Measurements from ENCODE around the gene CAST. TPM values are rescaled to one million over a fixed set of nuclear protein-coding genes. Genes with fewer than 3 reads are reported as not detected.

CAST gene
- total RNA-seq, 4 donors from 2014 or later = 381 to 577 (median 400) TPM

DNA sequence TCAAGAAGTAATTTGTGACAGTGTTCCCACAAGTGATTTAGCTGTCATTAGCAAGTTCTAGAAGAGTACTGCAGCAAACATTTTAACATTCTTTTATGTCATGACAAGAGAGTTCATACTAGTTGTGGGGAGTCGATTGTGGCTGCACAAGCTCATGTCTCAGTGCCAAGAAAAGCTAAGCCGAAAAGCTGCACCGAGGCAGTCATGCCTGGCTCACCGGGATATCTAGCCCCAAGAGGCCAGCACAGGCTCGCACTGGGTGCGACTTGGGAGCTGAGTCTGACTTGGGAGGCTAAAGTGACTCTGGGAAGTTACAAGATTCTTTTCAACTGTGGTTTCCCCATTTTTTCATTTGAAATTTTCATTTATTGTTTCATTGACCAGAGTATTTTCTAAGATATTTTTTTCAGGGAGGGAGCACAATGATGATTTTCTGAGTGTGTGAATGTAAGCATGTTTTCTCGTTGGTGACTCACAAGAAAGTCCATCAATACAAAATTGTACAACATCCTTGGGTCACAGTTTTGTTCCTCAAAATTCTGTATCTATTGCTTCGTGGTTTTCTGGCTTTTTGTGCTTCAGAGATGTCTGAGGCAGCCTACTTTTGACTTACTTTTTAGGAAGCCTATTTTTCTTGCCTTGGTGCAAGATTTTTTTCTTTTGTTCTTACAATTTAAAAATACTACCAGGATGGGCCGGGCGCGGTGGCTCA lies 18.7 kb downstream of the CAST start:
- TF ChIP-seq EP300 (IDR thresholded peaks at IDR 0.05) = no peak
- no peak for TF ChIP-seq CTCF (IDR thresholded peaks at IDR 0.05)
- TF ChIP-seq POLR2AphosphoS5 (IDR thresholded peaks at IDR 0.05) = no peak
- no peak for TF ChIP-seq POLR2A (IDR thresholded peaks at IDR 0.05)
- DNase-seq (ENCODE audit: low spot score in 2 of 2) = no peak
- Histone ChIP-seq H3K4me1 (peaks cover 12% of the 10 kb centered on the region), H3K27ac (no peak overlapping the region), H3K9me3 (no peaks in the 10 kb centered on the region), H3K4me3 (no peak overlapping the region), H3K36me3 (peaks cover 22% of the 10 kb centered on the region), H3K27me3 (no peaks in the 10 kb centered on the region)
- 63% methylated on average over 11 of the region's 11 CpGs for WGBS

DNA sequence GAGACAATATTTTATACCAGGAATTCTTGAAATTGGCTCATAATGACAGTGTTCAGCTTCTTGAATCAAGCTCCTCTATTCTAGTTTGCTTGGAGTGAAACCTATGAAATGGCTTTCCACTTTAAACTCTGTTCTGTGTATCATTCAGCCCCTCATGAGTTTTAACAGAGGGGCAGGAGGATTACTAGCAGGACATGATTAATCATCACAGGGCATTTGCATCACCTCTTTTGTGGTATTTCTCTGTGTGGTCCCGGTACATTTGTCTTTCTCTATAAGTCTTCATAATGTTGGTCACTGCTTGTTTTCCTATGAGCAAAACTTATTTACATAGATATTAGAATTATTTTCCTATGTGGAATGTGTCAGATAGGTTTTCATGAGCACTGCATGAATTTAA lies 21.2 kb downstream of the CAST start:
- no peak overlapping the region for H3K27ac ChIP-seq
- no peak overlapping the region for H3K4me3 ChIP-seq
- H3K36me3 ChIP-seq = peaks cover 15% of the 10 kb centered on the region
- H3K4me1 ChIP-seq = peaks cover 15% of the 10 kb centered on the region
- TF ChIP-seq POLR2A (IDR thresholded peaks at IDR 0.05) (no peak), CTCF (IDR thresholded peaks at IDR 0.05) (no peak), EP300 (IDR thresholded peaks at IDR 0.05) (no peak), POLR2AphosphoS5 (IDR thresholded peaks at IDR 0.05) (no peak)
- H3K9me3 ChIP-seq = no peaks in the 10 kb centered on the region
- 84% methylated on average over 1 of the region's 1 CpG for whole genome bisulfite sequencing
- no peak for DNase-seq (ENCODE audit: low spot score in 2 of 2)
- no peaks in the 10 kb centered on the region for H3K27me3 ChIP-seq

GRCh38 chr5:96683810-96684209 lies 21.6 kb downstream of the CAST start:
- H3K27ac ChIP-seq = no peak overlapping the region
- peaks cover 15% of the 10 kb centered on the region for H3K4me1 ChIP-seq
- H3K4me3 ChIP-seq = no peak overlapping the region
- TF ChIP-seq CTCF (IDR thresholded peaks at IDR 0.05) (no peak), POLR2AphosphoS5 (IDR thresholded peaks at IDR 0.05) (no peak), EP300 (IDR thresholded peaks at IDR 0.05) (no peak), POLR2A (IDR thresholded peaks at IDR 0.05) (no peak)
- no peak for DNase-seq (ENCODE audit: low spot score in 2 of 2)
- no peaks in the 10 kb centered on the region for H3K27me3 ChIP-seq
- no peaks in the 10 kb centered on the region for H3K9me3 ChIP-seq
- peaks cover 10% of the 10 kb centered on the region for H3K36me3 ChIP-seq

DNA sequence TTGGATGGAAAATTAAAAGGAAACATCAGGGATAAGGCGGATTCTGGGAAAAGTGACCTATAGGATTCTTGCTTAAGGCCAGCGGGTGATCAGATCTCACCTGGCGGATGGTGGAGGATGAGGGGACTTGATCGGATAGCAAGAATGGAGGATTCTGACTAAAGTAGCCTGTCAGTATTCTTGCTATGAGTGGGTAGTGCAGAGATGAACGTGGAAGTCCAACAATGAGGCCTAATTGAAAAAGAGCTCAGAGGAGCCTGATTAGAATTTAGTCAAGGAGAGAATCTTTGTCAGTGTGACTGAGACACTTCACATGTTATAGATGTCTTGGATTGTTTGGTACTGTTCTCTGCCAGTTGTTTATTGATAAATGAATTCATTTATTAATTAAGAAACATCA lies 24.9 kb downstream of the CAST start:
- DNase-seq (ENCODE audit: low spot score in 2 of 2) = no peak
- Histone ChIP-seq H3K36me3 (peaks cover 3% of the 10 kb centered on the region), H3K27me3 (no peaks in the 10 kb centered on the region), H3K9me3 (no peaks in the 10 kb centered on the region), H3K4me3 (no peak overlapping the region), H3K4me1 (peaks cover 15% of the 10 kb centered on the region), H3K27ac (no peak overlapping the region)
- TF ChIP-seq POLR2A (IDR thresholded peaks at IDR 0.05) = no peak
- no peak for TF ChIP-seq EP300 (IDR thresholded peaks at IDR 0.05)
- no peak for TF ChIP-seq CTCF (IDR thresholded peaks at IDR 0.05)
- TF ChIP-seq POLR2AphosphoS5 (IDR thresholded peaks at IDR 0.05) = no peak
- 91% methylated on average over 5 of the region's 5 CpGs for WGBS

DNA sequence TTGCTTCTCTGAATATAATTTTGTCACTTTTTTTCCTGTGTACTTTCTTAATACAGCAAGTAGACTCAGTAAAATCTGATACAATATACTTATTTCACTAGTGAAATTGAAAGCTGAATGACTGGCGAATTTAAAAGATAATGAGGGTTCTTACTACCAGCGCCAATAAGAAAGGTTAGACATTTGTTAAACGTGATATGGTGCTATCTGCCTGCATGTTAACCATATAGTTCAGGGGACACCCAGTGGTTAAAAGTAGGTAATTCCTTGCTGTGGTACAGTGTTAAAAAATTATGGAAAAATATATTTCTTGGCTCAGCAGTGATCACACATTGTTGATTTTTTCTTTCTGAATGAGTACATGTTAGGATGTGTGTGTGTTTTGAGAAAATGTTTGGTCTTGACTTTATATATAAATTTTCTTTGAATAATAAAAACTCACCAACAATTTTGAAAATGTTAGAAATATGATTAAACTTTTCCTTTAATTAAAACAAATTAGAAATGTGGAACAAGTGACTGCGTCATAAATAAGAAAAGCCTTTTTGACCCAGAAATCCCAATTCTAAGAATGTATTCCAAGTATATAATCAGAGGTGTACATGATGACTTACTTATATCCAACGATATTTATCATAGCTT lies 25.8 kb downstream of the CAST start:
- Histone ChIP-seq H3K4me1 (peaks cover 10% of the 10 kb centered on the region), H3K9me3 (no peaks in the 10 kb centered on the region), H3K27me3 (no peaks in the 10 kb centered on the region), H3K4me3 (no peak overlapping the region), H3K36me3 (peaks cover 3% of the 10 kb centered on the region), H3K27ac (no peak overlapping the region)
- TF ChIP-seq CTCF (IDR thresholded peaks at IDR 0.05) (peak; percentile 30 to 46), POLR2AphosphoS5 (IDR thresholded peaks at IDR 0.05) (no peak), EP300 (IDR thresholded peaks at IDR 0.05) (no peak), POLR2A (IDR thresholded peaks at IDR 0.05) (no peak)
- 47% methylated on average over 5 of the region's 5 CpGs for WGBS
- DNase-seq (ENCODE audit: low spot score in 2 of 2) = no peak

Measured in suprapubic skin (tissue), 4 donors.